ENCODE results near the gene GNG8.

The GNG8 gene

GRCh38 chr19:46620267-46620666 is 15.7 kb downstream of the GNG8 start:
- no peaks in the 10 kb centered on the region for H3K9me3 ChIP-seq (ENCODE audit: control insufficient read depth in 2 of 2, low read length in 2 of 2)
- no peak overlapping the region for H3K4me3 ChIP-seq (ENCODE audit: low read length in 2 of 2)
- peaks cover 5 to 20% of the 10 kb centered on the region in 2 donors for H3K4me1 ChIP-seq (ENCODE audit: control insufficient read depth in 2 of 2, insufficient read depth in 2 of 2, low read length in 2 of 2)
- H3K27me3 ChIP-seq (ENCODE audit: control insufficient read depth in 2 of 2, insufficient read depth in 2 of 2, low read length in 2 of 2), result peaks cover 0 to 5% of the 10 kb centered on the region in 2 donors
- H3K27ac ChIP-seq (ENCODE audit: low read depth in 2 of 2, low read length in 2 of 2), result no peak overlapping the region
- no peak overlapping the region for H3K9ac ChIP-seq (ENCODE audit: low read depth in 1 of 2, low read length in 2 of 2)
- no peaks in the 10 kb centered on the region for H3K36me3 ChIP-seq (ENCODE audit: control insufficient read depth in 2 of 2, insufficient read depth in 2 of 2, low read length in 2 of 2)

DNA sequence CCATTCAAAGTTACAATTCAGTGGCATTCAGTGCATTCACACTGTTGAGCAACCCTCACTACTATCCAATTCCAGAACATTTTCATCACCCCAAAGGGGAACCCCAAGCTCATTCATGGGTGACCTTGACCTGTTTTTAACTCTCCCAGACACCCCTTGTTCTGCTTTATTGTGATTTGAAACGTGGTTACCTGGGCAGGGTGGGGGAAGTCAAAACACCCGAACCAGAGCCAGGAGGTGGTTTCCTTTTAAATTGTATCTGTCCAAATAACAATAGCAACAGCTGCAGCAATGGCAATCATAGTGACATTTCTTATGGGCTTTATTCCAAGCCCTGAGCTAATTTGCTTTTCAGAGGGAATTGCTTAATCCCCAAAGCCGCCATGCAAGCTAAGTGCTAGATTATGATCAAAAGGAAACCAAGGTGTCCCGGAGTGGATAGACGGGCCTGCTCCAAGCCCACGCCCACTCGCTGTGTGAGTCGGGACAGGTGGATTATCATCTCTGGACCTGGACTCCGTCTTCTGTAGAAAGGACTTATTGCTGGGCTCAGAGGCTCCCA is 17.3 kb downstream of the GNG8 start:
- Histone ChIP-seq H3K27ac (ENCODE audit: low read depth in 2 of 2, low read length in 2 of 2) (peak overlapping the region in 1 of 2 donors; percentile 16), H3K4me3 (ENCODE audit: low read length in 2 of 2) (no peak overlapping the region)

GRCh38 chr19:46617601-46618000 is 18.4 kb downstream of the GNG8 start:
- no peaks in the 10 kb centered on the region for H3K9me3 ChIP-seq (ENCODE audit: control insufficient read depth in 2 of 2, low read length in 2 of 2)
- H3K4me3 ChIP-seq (ENCODE audit: low read length in 2 of 2), result no peak overlapping the region
- H3K27ac ChIP-seq (ENCODE audit: low read depth in 2 of 2, low read length in 2 of 2), result peak overlapping the region in 1 of 2 donors; percentile 11
- H3K36me3 ChIP-seq (ENCODE audit: control insufficient read depth in 2 of 2, insufficient read depth in 2 of 2, low read length in 2 of 2), result no peaks in the 10 kb centered on the region
- H3K9ac ChIP-seq (ENCODE audit: low read depth in 1 of 2, low read length in 2 of 2), result no peak overlapping the region
- H3K4me1 ChIP-seq (ENCODE audit: control insufficient read depth in 2 of 2, insufficient read depth in 2 of 2, low read length in 2 of 2), result peaks cover 5 to 18% of the 10 kb centered on the region in 2 donors
- peaks cover 0 to 5% of the 10 kb centered on the region in 2 donors for H3K27me3 ChIP-seq (ENCODE audit: control insufficient read depth in 2 of 2, insufficient read depth in 2 of 2, low read length in 2 of 2)

More for the DNA sequence above, 17.3 kb downstream of the GNG8 start:
- Histone ChIP-seq H3K9me3 (ENCODE audit: control insufficient read depth in 2 of 2, low read length in 2 of 2) (no peaks in the 10 kb centered on the region), H3K4me1 (ENCODE audit: control insufficient read depth in 2 of 2, insufficient read depth in 2 of 2, low read length in 2 of 2) (peaks cover 5 to 18% of the 10 kb centered on the region in 2 donors), H3K9ac (ENCODE audit: low read depth in 1 of 2, low read length in 2 of 2) (no peak overlapping the region), H3K36me3 (ENCODE audit: control insufficient read depth in 2 of 2, insufficient read depth in 2 of 2, low read length in 2 of 2) (no peaks in the 10 kb centered on the region), H3K27me3 (ENCODE audit: control insufficient read depth in 2 of 2, insufficient read depth in 2 of 2, low read length in 2 of 2) (peaks cover 0 to 5% of the 10 kb centered on the region in 2 donors)

- Histone ChIP-seq H3K27me3 (ENCODE audit: control insufficient read depth in 2 of 2, insufficient read depth in 2 of 2, low read length in 2 of 2) (peaks cover 0 to 5% of the 10 kb centered on the region in 2 donors), H3K36me3 (ENCODE audit: control insufficient read depth in 2 of 2, insufficient read depth in 2 of 2, low read length in 2 of 2) (no peaks in the 10 kb centered on the region), H3K4me3 (ENCODE audit: low read length in 2 of 2) (peak overlapping the region in 1 of 2 donors; percentile 7), H3K9me3 (ENCODE audit: control insufficient read depth in 2 of 2, low read length in 2 of 2) (no peaks in the 10 kb centered on the region), H3K4me1 (ENCODE audit: control insufficient read depth in 2 of 2, insufficient read depth in 2 of 2, low read length in 2 of 2) (peaks cover 3 to 18% of the 10 kb centered on the region in 2 donors), H3K27ac (ENCODE audit: low read depth in 2 of 2, low read length in 2 of 2) (no peak overlapping the region), H3K9ac (ENCODE audit: low read depth in 1 of 2, low read length in 2 of 2) (no peak overlapping the region)
Measured at GRCh38 chr19:46616631-46617322, 19.2 kb downstream of the GNG8 start.

DNA sequence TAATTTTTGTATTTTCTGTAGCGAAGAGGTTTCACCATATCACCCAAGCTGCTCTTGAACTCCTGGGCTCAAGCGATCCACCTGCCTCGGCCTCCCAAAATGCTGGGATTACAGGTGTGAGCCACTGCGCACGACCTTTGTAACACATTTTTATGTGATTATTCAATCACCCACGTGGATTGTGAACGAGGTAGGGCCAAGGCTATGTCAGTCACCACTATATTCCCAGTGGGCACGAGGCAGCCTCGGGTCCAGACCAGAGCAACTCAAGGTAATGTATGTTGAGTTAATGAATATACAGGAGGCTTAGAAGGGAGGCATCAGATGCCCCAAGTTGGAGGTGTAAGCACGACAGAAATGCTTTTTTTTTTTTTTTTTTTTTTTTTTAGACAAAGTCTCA is 20.0 kb downstream of the GNG8 start:
- Histone ChIP-seq H3K9ac (ENCODE audit: low read depth in 1 of 2, low read length in 2 of 2) (no peak overlapping the region), H3K4me1 (ENCODE audit: control insufficient read depth in 2 of 2, insufficient read depth in 2 of 2, low read length in 2 of 2) (peaks cover 3 to 21% of the 10 kb centered on the region in 2 donors), H3K27me3 (ENCODE audit: control insufficient read depth in 2 of 2, insufficient read depth in 2 of 2, low read length in 2 of 2) (peaks cover 0 to 2% of the 10 kb centered on the region in 2 donors), H3K27ac (ENCODE audit: low read depth in 2 of 2, low read length in 2 of 2) (no peak overlapping the region), H3K9me3 (ENCODE audit: control insufficient read depth in 2 of 2, low read length in 2 of 2) (no peaks in the 10 kb centered on the region), H3K4me3 (ENCODE audit: low read length in 2 of 2) (no peak overlapping the region), H3K36me3 (ENCODE audit: control insufficient read depth in 2 of 2, insufficient read depth in 2 of 2, low read length in 2 of 2) (no peaks in the 10 kb centered on the region)

DNA sequence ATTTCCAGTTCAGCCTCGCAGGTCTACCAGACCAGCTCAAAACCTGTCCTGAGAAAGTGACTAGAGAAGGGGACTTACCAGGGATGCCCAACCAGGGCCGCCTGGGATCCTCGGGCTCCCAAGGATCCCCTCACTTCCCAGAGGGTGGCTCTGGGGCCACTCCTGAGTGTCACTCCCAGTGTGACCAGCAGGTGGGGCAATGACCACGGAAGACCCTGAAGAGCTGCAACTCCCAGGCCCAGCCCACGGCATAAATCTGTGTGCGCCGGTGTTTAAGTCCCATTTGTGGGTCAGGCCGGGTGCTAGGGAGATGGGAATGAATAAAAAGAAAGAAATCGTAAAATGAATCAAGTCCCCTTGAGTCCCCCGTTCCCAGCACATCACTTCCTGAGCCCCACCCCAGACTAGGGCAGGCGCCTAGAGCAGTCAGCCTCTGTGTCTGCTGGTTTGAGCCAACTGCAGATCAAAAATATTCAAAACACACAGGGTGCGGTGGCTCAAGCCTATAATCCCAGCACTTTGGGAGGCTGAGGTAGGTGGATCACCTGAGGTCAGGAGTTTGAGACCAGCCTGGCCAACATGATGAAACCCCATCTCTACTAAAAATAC is 21.8 kb downstream of the GNG8 start:
- H3K36me3 ChIP-seq (ENCODE audit: control insufficient read depth in 2 of 2, insufficient read depth in 2 of 2, low read length in 2 of 2), result peaks cover 10% of the 10 kb centered on the region in 2 donors
- H3K9me3 ChIP-seq (ENCODE audit: control insufficient read depth in 2 of 2, low read length in 2 of 2), result no peaks in the 10 kb centered on the region
- no peak overlapping the region for H3K4me3 ChIP-seq (ENCODE audit: low read length in 2 of 2)
- no peak overlapping the region for H3K27ac ChIP-seq (ENCODE audit: low read depth in 2 of 2, low read length in 2 of 2)
- H3K9ac ChIP-seq (ENCODE audit: low read depth in 1 of 2, low read length in 2 of 2), result no peak overlapping the region
- peaks cover 3 to 14% of the 10 kb centered on the region in 2 donors for H3K4me1 ChIP-seq (ENCODE audit: control insufficient read depth in 2 of 2, insufficient read depth in 2 of 2, low read length in 2 of 2)
- peaks cover 0 to 2% of the 10 kb centered on the region in 2 donors for H3K27me3 ChIP-seq (ENCODE audit: control insufficient read depth in 2 of 2, insufficient read depth in 2 of 2, low read length in 2 of 2)

GRCh38 chr19:46613525-46613924 is 22.5 kb downstream of the GNG8 start:
- peaks cover 3 to 14% of the 10 kb centered on the region in 2 donors for H3K4me1 ChIP-seq (ENCODE audit: control insufficient read depth in 2 of 2, insufficient read depth in 2 of 2, low read length in 2 of 2)
- H3K9me3 ChIP-seq (ENCODE audit: control insufficient read depth in 2 of 2, low read length in 2 of 2), result no peaks in the 10 kb centered on the region

GRCh38 chr19:46611776-46612175 is 24.2 kb downstream of the GNG8 start:
- no peaks in the 10 kb centered on the region for H3K9me3 ChIP-seq (ENCODE audit: control insufficient read depth in 2 of 2, low read length in 2 of 2)
- peaks cover 34 to 35% of the 10 kb centered on the region in 2 donors for H3K36me3 ChIP-seq (ENCODE audit: control insufficient read depth in 2 of 2, insufficient read depth in 2 of 2, low read length in 2 of 2)
- no peaks in the 10 kb centered on the region for H3K27me3 ChIP-seq (ENCODE audit: control insufficient read depth in 2 of 2, insufficient read depth in 2 of 2, low read length in 2 of 2)
- no peak overlapping the region for H3K4me3 ChIP-seq (ENCODE audit: low read length in 2 of 2)
- no peak overlapping the region for H3K27ac ChIP-seq (ENCODE audit: low read depth in 2 of 2, low read length in 2 of 2)
- no peak overlapping the region for H3K9ac ChIP-seq (ENCODE audit: low read depth in 1 of 2, low read length in 2 of 2)
- peaks cover under 1 to 9% of the 10 kb centered on the region in 2 donors for H3K4me1 ChIP-seq (ENCODE audit: control insufficient read depth in 2 of 2, insufficient read depth in 2 of 2, low read length in 2 of 2)

More at GRCh38 chr19:46613525-46613924, 22.5 kb downstream of the GNG8 start:
- Histone ChIP-seq H3K27me3 (ENCODE audit: control insufficient read depth in 2 of 2, insufficient read depth in 2 of 2, low read length in 2 of 2) (peaks cover 0 to 2% of the 10 kb centered on the region in 2 donors), H3K9ac (ENCODE audit: low read depth in 1 of 2, low read length in 2 of 2) (no peak overlapping the region), H3K36me3 (ENCODE audit: control insufficient read depth in 2 of 2, insufficient read depth in 2 of 2, low read length in 2 of 2) (peaks cover 17% of the 10 kb centered on the region in 2 donors), H3K4me3 (ENCODE audit: low read length in 2 of 2) (no peak overlapping the region), H3K27ac (ENCODE audit: low read depth in 2 of 2, low read length in 2 of 2) (no peak overlapping the region)

DNA sequence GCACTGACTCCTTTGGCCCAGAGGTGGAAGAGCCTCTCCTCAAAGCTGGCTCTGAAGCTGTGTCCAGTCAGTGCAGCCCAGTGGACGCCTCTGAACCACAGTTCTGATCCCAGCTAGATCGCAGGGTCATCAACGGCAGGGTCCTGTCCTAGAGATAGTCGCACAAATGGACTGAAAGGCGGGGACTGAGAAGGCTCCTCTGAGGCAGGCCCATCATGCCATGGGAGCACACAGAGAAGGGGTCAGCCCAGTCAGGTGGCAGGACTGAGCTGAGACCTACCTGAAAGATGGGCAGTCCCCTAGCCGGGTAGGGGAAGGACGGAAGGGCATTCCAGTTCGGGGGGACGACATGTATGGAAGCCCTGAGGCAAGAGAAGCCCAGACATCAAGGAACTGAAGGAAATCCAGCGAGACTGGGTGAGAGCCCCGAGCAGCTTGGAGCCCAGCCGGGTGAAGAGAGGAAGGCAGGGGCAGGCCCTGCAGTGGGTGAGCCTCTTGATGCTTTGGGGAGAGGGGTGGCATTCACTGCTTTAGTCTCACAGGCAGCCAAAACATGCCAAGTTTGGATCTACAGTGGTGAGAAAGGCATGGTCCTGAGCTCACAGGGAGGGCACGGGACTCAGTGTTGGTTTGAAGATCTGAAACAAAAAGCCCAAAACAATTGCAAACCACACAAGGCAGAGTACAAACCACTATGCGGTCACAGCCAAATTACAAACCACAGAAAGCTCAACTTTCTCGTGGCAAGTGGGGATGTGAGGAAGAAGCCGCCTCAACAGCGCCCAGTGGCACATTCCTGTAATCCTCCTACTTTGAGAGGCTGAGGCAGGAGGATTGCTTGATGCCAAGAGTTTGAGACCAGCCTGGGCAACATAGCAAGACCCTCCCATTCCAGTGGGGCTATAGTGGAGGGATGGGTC is 24.9 kb downstream of the GNG8 start:
- H3K27ac ChIP-seq (ENCODE audit: low read depth in 2 of 2, low read length in 2 of 2), result no peak overlapping the region
- no peak overlapping the region for H3K9ac ChIP-seq (ENCODE audit: low read depth in 1 of 2, low read length in 2 of 2)
- H3K9me3 ChIP-seq (ENCODE audit: control insufficient read depth in 2 of 2, low read length in 2 of 2), result no peaks in the 10 kb centered on the region
- peaks cover 40 to 41% of the 10 kb centered on the region in 2 donors for H3K36me3 ChIP-seq (ENCODE audit: control insufficient read depth in 2 of 2, insufficient read depth in 2 of 2, low read length in 2 of 2)
- H3K4me1 ChIP-seq (ENCODE audit: control insufficient read depth in 2 of 2, insufficient read depth in 2 of 2, low read length in 2 of 2), result peaks cover 0 to 7% of the 10 kb centered on the region in 2 donors
- no peaks in the 10 kb centered on the region for H3K27me3 ChIP-seq (ENCODE audit: control insufficient read depth in 2 of 2, insufficient read depth in 2 of 2, low read length in 2 of 2)
- no peak overlapping the region for H3K4me3 ChIP-seq (ENCODE audit: low read length in 2 of 2)
